Fibroblast of skin of left biceps (primary cell): ENCODE measurements around the gene ARL14EP.

Source experiments
- DNase-seq, 2 experiments: peaks; one replicate each; pipeline ENCODE4 v3.0.0-alpha.2; 2013; ENCODE audit warnings: low read depth in 2 of 2

ARL14EP gene

DNA sequence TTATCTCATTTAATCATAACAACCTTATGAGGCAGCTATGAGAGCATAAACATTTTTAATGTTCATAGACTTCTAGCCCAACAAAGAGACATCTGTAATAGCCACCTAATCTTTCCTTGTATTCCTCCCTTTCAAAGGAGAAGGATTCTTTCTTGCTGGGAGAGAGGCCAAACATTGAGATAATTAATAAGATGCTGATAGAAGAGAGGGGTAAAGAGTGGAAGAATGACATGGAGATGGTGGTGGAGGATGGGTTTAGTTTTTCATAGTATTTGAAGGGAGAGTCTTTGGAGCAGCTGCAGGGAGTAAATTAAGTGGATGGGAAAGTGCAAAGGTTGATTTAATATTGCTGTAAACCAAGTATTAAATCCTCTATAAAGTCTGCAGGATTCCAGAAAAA, 57.9 kb downstream of the ARL14EP start:
- no peak for DNase-seq

DNA sequence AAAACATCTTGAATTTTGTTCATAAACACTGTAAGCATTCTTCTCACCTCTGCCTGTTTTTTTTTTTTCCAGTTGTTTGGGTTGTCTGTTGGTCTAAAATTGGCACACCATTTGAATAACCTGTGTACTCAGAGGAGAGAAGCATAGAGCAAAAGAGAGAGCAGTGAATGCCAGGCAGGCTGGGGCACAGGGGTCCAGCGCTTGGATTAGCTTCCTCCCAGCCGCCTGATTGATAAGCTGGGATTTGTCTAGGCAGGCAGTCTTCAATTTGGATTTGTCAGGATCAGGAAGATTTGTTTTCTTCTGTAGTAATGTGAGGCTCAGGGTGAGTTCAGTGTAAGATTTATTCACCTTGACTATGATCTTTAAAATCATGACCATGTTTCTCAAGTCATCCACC, 59.0 kb downstream of the ARL14EP start:
- no peak for DNase-seq
